Lower leg skin (tissue), 3 donors: Measurements from ENCODE around the gene PIAS3.

ENCODE experiments used
- POLR2A ChIP-seq, 2 donors: fragments of 450-650 bp; IDR thresholded peaks; one replicate each; pipeline ENCODE4 v1.6.1; 2016 to 2017; ENCODE audit warnings: antibody characterized with exemption in 2 of 2, mild to moderate bottlenecking in 1 of 2, moderate library complexity in 1 of 2
- TF ChIP-seq, protein P1 (sequence below), 3 donors: fragments of 450-650 bp; IDR thresholded peaks; one replicate each; pipeline ENCODE4 v1.5.1; 2016; ENCODE audit warnings: antibody characterized with exemption in 3 of 3, mild to moderate bottlenecking in 3 of 3, moderate library complexity in 2 of 3

DNA sequence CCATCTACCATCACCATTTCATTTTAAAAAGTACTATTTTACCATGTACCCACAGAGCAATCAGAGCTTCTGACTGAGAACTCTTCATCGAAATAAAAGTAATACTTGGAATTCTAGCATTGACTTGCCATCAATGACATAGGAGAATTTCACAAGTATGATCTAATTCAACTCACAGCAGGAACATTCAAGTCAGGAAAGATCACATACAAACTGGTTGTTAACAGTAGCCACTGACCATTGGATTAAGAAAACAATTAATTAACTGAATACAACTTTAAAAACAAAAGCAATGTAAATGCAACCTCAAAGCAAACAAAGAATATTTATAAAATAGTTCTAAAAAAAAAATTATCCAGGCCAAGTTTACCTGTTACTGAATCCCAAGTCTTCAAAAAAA lies 53.8 kb downstream of the PIAS3 start:
- TF ChIP-seq, protein P1, sequence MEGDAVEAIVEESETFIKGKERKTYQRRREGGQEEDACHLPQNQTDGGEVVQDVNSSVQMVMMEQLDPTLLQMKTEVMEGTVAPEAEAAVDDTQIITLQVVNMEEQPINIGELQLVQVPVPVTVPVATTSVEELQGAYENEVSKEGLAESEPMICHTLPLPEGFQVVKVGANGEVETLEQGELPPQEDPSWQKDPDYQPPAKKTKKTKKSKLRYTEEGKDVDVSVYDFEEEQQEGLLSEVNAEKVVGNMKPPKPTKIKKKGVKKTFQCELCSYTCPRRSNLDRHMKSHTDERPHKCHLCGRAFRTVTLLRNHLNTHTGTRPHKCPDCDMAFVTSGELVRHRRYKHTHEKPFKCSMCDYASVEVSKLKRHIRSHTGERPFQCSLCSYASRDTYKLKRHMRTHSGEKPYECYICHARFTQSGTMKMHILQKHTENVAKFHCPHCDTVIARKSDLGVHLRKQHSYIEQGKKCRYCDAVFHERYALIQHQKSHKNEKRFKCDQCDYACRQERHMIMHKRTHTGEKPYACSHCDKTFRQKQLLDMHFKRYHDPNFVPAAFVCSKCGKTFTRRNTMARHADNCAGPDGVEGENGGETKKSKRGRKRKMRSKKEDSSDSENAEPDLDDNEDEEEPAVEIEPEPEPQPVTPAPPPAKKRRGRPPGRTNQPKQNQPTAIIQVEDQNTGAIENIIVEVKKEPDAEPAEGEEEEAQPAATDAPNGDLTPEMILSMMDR (IDR thresholded peaks at IDR 0.05), result no peak
- no peak for TF ChIP-seq POLR2A (IDR thresholded peaks at IDR 0.05)
